OCI-LY1 (cell line): ENCODE results near the gene U2SURP.

ENCODE experiments used
- CTCF ChIP-seq: fragments of 200-600 bp; sonication (generic), shearing (Covaris generic); IDR thresholded peaks from 2 replicates; pipeline ENCODE4 v1.5.1; 2017; ENCODE audit warnings: mild to moderate bottlenecking, antibody characterized with exemption, low read length, moderate library complexity, mixed read lengths
- EZH2 ChIP-seq: fragments of 200-600 bp; sonication (generic), shearing (Covaris generic); IDR thresholded peaks from 2 replicates; pipeline ENCODE4 v1.8.0; 2017; ENCODE audit warnings: borderline replicate concordance, mixed run types, mild to moderate bottlenecking, antibody characterized with exemption, low read length, moderate library complexity, mixed read lengths

GRCh38 chr3:143092191-143092590 is 90.8 kb downstream of the U2SURP start:
- TF ChIP-seq CTCF, result no peak
- TF ChIP-seq EZH2, result no peak
